Stimulated activated CD4-positive, alpha-beta T cell treated with anti-CD3 and anti-CD28 coated beads, Interleukin-12 subunit alpha, Interleukin-12 subunit beta, amount 100 ng/mL, for 24 hours (primary cell): ENCODE results near the gene MRPL46.
A peak's percentile ranks its signal among the peaks of the same experiment; 100 is the strongest.
"Not testable (repeated sequence)": the region's sequence is repeated elsewhere in the genome, so short reads cannot be mapped to it uniquely, and the experiment has no call there.

Experiments
- DNase-seq, 2 experiments: peaks; one replicate each; pipeline ENCODE4 v3.0.0-alpha.2; 2020; ENCODE audit warnings: low read depth in 2 of 2

Gene MRPL46

GRCh38 chr15:88479169-88479568, 12.0 kb upstream of the MRPL46 start:
- no peak for DNase-seq

- DNase-seq, result no peak
Observed at GRCh38 chr15:88477904-88478303, 10.7 kb upstream of the MRPL46 start.

GRCh38 chr15:88477126-88477525, 9.9 kb upstream of the MRPL46 start:
- no peak for DNase-seq

- DNase-seq, result no peak
Observed at GRCh38 chr15:88476635-88477060, 9.5 kb upstream of the MRPL46 start.

- not testable (repeated sequence) for DNase-seq
Observed at GRCh38 chr15:88473661-88474293, 6.6 kb upstream of the MRPL46 start.

- no peak for DNase-seq
Observed at GRCh38 chr15:88472225-88472624, 5.0 kb upstream of the MRPL46 start.

GRCh38 chr15:88470625-88471372, 3.6 kb upstream of the MRPL46 start:
- no peak for DNase-seq

GRCh38 chr15:88469321-88469720, 2.1 kb upstream of the MRPL46 start:
- no peak for DNase-seq

GRCh38 chr15:88468721-88469120, 1.5 kb upstream of the MRPL46 start:
- DNase-seq, result not testable (repeated sequence)

- no peak for DNase-seq
Observed at GRCh38 chr15:88467935-88468528, 844 bp upstream of the MRPL46 start.

GRCh38 chr15:88465633-88466224, 1.5 kb downstream of the MRPL46 start:
- DNase-seq, result no peak

- DNase-seq, result no peak
Observed at GRCh38 chr15:88463870-88464532, 3.2 kb downstream of the MRPL46 start.

GRCh38 chr15:88456733-88457132, 10.5 kb downstream of the MRPL46 start:
- no peak for DNase-seq

- peak in 1 of 2 experiments; percentile 36 for DNase-seq
Observed at GRCh38 chr15:88454867-88455810, 12.0 kb downstream of the MRPL46 start.

GRCh38 chr15:88454236-88454635, 13.0 kb downstream of the MRPL46 start:
- DNase-seq, result no peak

GRCh38 chr15:88453651-88454050, 13.5 kb downstream of the MRPL46 start:
- no peak for DNase-seq

GRCh38 chr15:88450125-88450798, 16.9 kb downstream of the MRPL46 start:
- DNase-seq, result peak; percentile 52 to 79

- DNase-seq, result no peak
Observed at GRCh38 chr15:88449581-88449980, 17.6 kb downstream of the MRPL46 start.

- DNase-seq, result no peak
Observed at GRCh38 chr15:88448991-88449461, 18.2 kb downstream of the MRPL46 start.

- no peak for DNase-seq
Observed at GRCh38 chr15:88447741-88448140, 19.4 kb downstream of the MRPL46 start.
